GM12892 (cell line): ENCODE measurements around the gene CADM1.

Experiments
- DNase-seq: peaks from one replicate; pipeline ENCODE4 v3.0.0; 2011; ENCODE audit not compliant: insufficient read length
- FAIRE-seq: peaks from 2 replicates; lab custom pipeline; 2011; peaks lifted over from hg19 to GRCh38; lab: Jason Lieb, UNC
- POLR2A ChIP-seq: IDR thresholded peaks from 2 replicates; pipeline ENCODE4 v1.6.1; 2011; ENCODE audit warnings: low read depth, low read length, control low read depth
- POLR2AphosphoS5 ChIP-seq: IDR thresholded peaks from 2 replicates; pipeline ENCODE4 v1.6.1; 2011; ENCODE audit warnings: low read depth, low read length, control low read depth
- TAF1 ChIP-seq: IDR thresholded peaks from 2 replicates; pipeline ENCODE4 v1.6.1; 2011; ENCODE audit warnings: low read depth, mild to moderate bottlenecking, control low read depth, low read length, borderline replicate concordance

Gene CADM1

GRCh38 chr11:115276191-115276590 lies 228.0 kb downstream of the CADM1 start:
- FAIRE-seq (no peak), DNase-seq (no peak)
- no peak for TF ChIP-seq TAF1
- no peak for TF ChIP-seq POLR2A
- TF ChIP-seq POLR2AphosphoS5, result no peak

GRCh38 chr11:115275045-115275444 lies 229.2 kb downstream of the CADM1 start:
- FAIRE-seq (peak; percentile 44), DNase-seq (no peak)
- TF ChIP-seq POLR2A, result no peak
- TF ChIP-seq POLR2AphosphoS5, result no peak
- TF ChIP-seq TAF1, result no peak

GRCh38 chr11:115272925-115273324 lies 231.3 kb downstream of the CADM1 start:
- DNase-seq, result no peak
- FAIRE-seq, result peak; percentile 56
- no peak for TF ChIP-seq POLR2A
- TF ChIP-seq TAF1, result no peak
- TF ChIP-seq POLR2AphosphoS5, result no peak

GRCh38 chr11:115271643-115272042 lies 232.6 kb downstream of the CADM1 start:
- no peak for DNase-seq
- no peak for FAIRE-seq
- TF ChIP-seq POLR2A (no peak), POLR2AphosphoS5 (no peak), TAF1 (no peak)

GRCh38 chr11:115269191-115269950 lies 234.8 kb downstream of the CADM1 start:
- DNase-seq (no peak), FAIRE-seq (peak; percentile 56)
- TF ChIP-seq POLR2AphosphoS5 (no peak), POLR2A (no peak), TAF1 (no peak)

GRCh38 chr11:115267871-115268270 lies 236.3 kb downstream of the CADM1 start:
- FAIRE-seq (no peak), DNase-seq (no peak)
- no peak for TF ChIP-seq POLR2AphosphoS5
- TF ChIP-seq POLR2A, result no peak
- no peak for TF ChIP-seq TAF1

- TF ChIP-seq TAF1, result no peak
- TF ChIP-seq POLR2AphosphoS5, result no peak
- no peak for TF ChIP-seq POLR2A
- peak; percentile 51 for FAIRE-seq
- no peak for DNase-seq
These were observed 236.9 kb downstream of the CADM1 start for GRCh38 chr11:115267238-115267781.

- FAIRE-seq (no peak), DNase-seq (no peak)
- no peak for TF ChIP-seq POLR2A
- no peak for TF ChIP-seq TAF1
- no peak for TF ChIP-seq POLR2AphosphoS5
These were observed 238.1 kb downstream of the CADM1 start for GRCh38 chr11:115266066-115266639.

- DNase-seq (no peak), FAIRE-seq (peak; percentile 65)
- TF ChIP-seq TAF1, result no peak
- no peak for TF ChIP-seq POLR2A
- no peak for TF ChIP-seq POLR2AphosphoS5
These were observed 240.2 kb downstream of the CADM1 start for GRCh38 chr11:115263799-115264656.

- TF ChIP-seq POLR2AphosphoS5 (no peak), POLR2A (no peak), TAF1 (no peak)
- FAIRE-seq (peak; percentile 68), DNase-seq (no peak)
These were observed 246.0 kb downstream of the CADM1 start for GRCh38 chr11:115258216-115258615.

- TF ChIP-seq TAF1 (no peak), POLR2A (no peak), POLR2AphosphoS5 (no peak)
- FAIRE-seq (no peak), DNase-seq (no peak)
These were observed 246.5 kb downstream of the CADM1 start for GRCh38 chr11:115257678-115258077.
